Endothelial cell of umbilical vein (primary cell): ENCODE data around the gene PRPH. TPM values are rescaled to one million over a fixed set of nuclear protein-coding genes. Genes with fewer than 3 reads are reported as not detected.

Experiments used
- BruUV-seq: library from RNA; stranded (reverse); fragments of 400-500 nt; replicated peaks from 2 replicates; lab custom pipeline; 2021; lab: Mats Ljungman, UMichigan
- CTCF ChIA-PET: fragments of 300-600, 350-600 bp; sonication (Branson Sonifier 250); formaldehyde crosslinking; loops from one replicate; lab custom pipeline; 2021; ENCODE audit warnings: antibody characterized with exemption, inconsistent platforms; lab: Charles Lee
- POLR2A ChIA-PET: fragments of 300-600, 350-600 bp; sonication (Branson Sonifier 250); formaldehyde crosslinking; loops from one replicate; lab custom pipeline; 2021; ENCODE audit warnings: antibody characterized with exemption, inconsistent platforms; lab: Charles Lee
- DNase-seq: peaks from one replicate; pipeline ENCODE4 v3.0.0-alpha.2; 2011; ENCODE audit warnings: low read depth, low spot score
- FAIRE-seq: peaks from 2 replicates; lab custom pipeline; 2011; peaks lifted over from hg19 to GRCh38; lab: Jason Lieb, UNC
- H2AFZ ChIP-seq: 2 replicates; pipeline ENCODE4 v1.6.0; 2012; ENCODE audit warnings: low read depth, low read length, control low read depth, inconsistent platforms
- H3K27ac ChIP-seq: 2 replicates; pipeline ENCODE4 v1.5.1; 2011; ENCODE audit warnings: low read depth, mild to moderate bottlenecking, control low read depth, low read length, moderate library complexity; ENCODE audit not compliant: insufficient read depth
- H3K27me3 ChIP-seq, 2 experiments: 2 replicates each; pipeline versions ENCODE4 v1.6.0 to v1.6.1; 2011; ENCODE audit warnings: low read length in 2 of 2, mixed read lengths in 1 of 2; ENCODE audit not compliant: control insufficient read depth in 2 of 2, insufficient read depth in 2 of 2
- H3K36me3 ChIP-seq, 2 experiments: 2 replicates in 1 of 2; 3 replicates in 1 of 2; pipeline ENCODE4 v1.5.1; 2011; ENCODE audit warnings: low read length in 2 of 2, mild to moderate bottlenecking in 1 of 2, moderate library complexity in 1 of 2; ENCODE audit not compliant: control insufficient read depth in 2 of 2, insufficient read depth in 2 of 2; ENCODE audit errors: extremely low read depth in 1 of 2
- H3K4me1 ChIP-seq: 3 replicates; pipeline ENCODE4 v1.5.1; 2011; ENCODE audit warnings: mild to moderate bottlenecking, low read length; ENCODE audit not compliant: control insufficient read depth, insufficient read depth; ENCODE audit errors: extremely low read depth
- H3K4me2 ChIP-seq: 2 replicates; pipeline ENCODE4 v1.6.1; 2011; ENCODE audit warnings: low read length, control low read depth, mixed read lengths; ENCODE audit not compliant: insufficient read depth
- H3K4me3 ChIP-seq, 3 experiments: fragments of 200-600 bp in 1 of 3; sonication (generic), shearing (Covaris generic) in 1 of 3; replicated peaks in 1 of 3; 2 replicates each; pipeline ENCODE4 v1.5.1; 2011 to 2016; ENCODE audit warnings: control low read depth in 3 of 3, low read length in 3 of 3, mild to moderate bottlenecking in 2 of 3, inconsistent platforms in 1 of 3, low read depth in 1 of 3, moderate library complexity in 1 of 3; ENCODE audit not compliant: insufficient read depth in 1 of 3
- H3K79me2 ChIP-seq: 2 replicates; pipeline ENCODE4 v1.6.0; 2012; ENCODE audit warnings: low read length, inconsistent platforms; ENCODE audit not compliant: control insufficient read depth, insufficient read depth
- H3K9ac ChIP-seq: replicated peaks from 2 replicates; pipeline ENCODE3; 2011; ENCODE audit warnings: low read length, control low read depth; ENCODE audit not compliant: insufficient read depth; ENCODE audit errors: extremely low read depth
- H3K9me1 ChIP-seq: replicated peaks from 3 replicates; pipeline ENCODE4 v1.6.0; 2011; ENCODE audit warnings: mild to moderate bottlenecking, low read length; ENCODE audit not compliant: control insufficient read depth, insufficient read depth; ENCODE audit errors: extremely low read depth
- H3K9me3 ChIP-seq: replicated peaks from 2 replicates; pipeline ENCODE4 v1.5.1; 2012; ENCODE audit warnings: low read length, inconsistent platforms; ENCODE audit not compliant: control insufficient read depth, insufficient read depth
- H4K20me1 ChIP-seq: replicated peaks from 2 replicates; pipeline ENCODE3; 2011; ENCODE audit warnings: mild to moderate bottlenecking, low read length; ENCODE audit not compliant: control insufficient read depth, insufficient read depth; ENCODE audit errors: extremely low read depth
- EZH2 ChIP-seq: IDR thresholded peaks from 2 replicates; pipeline ENCODE4 v1.6.1; 2012; ENCODE audit warnings: borderline replicate concordance, low read depth, mild to moderate bottlenecking, moderate library complexity, low read length, inconsistent platforms; ENCODE audit not compliant: severe bottlenecking
- FOS ChIP-seq: IDR thresholded peaks from 2 replicates; pipeline ENCODE4 v1.6.1; 2011; ENCODE audit warnings: mild to moderate bottlenecking, low read length, moderate library complexity, borderline replicate concordance; ENCODE audit not compliant: insufficient read depth
- GATA2 ChIP-seq: IDR thresholded peaks from 2 replicates; pipeline ENCODE4 v1.7.0; 2011; ENCODE audit warnings: low read depth, mild to moderate bottlenecking, moderate library complexity, mixed read lengths, low read length; ENCODE audit not compliant: insufficient read length, insufficient read depth
- JUN ChIP-seq: IDR thresholded peaks from 2 replicates; pipeline ENCODE4 v1.6.1; 2011; ENCODE audit warnings: borderline replicate concordance, low read depth; ENCODE audit not compliant: insufficient read length, insufficient read depth
- MAX ChIP-seq: IDR thresholded peaks from 2 replicates; pipeline ENCODE4 v1.6.1; 2011; ENCODE audit not compliant: insufficient read depth, insufficient read length
- MYC ChIP-seq: IDR thresholded peaks from one replicate; pipeline ENCODE4 v1.6.1; 2011; ENCODE audit warnings: mild to moderate bottlenecking, low read depth, low read length
- POLR2A ChIP-seq: IDR thresholded peaks from 2 replicates; pipeline ENCODE4 v1.6.1; 2012; ENCODE audit warnings: low read depth, mild to moderate bottlenecking, control low read depth, low read length
- POLR2AphosphoS5 ChIP-seq: IDR thresholded peaks from 2 replicates; pipeline ENCODE4 v1.6.1; 2012; ENCODE audit warnings: low read depth, mild to moderate bottlenecking, control low read depth, low read length, moderate library complexity; ENCODE audit not compliant: insufficient read depth
- dilution Hi-C: fragments of 300-500 bp; cut with MboI; formaldehyde crosslinking; loops from one replicate; pipeline ENCODE4 v1.15.0; 2019; ENCODE audit warnings: low sequenced_read_pairs; ENCODE audit not compliant: extremely low pct_ligation_motif_present
- intact Hi-C: fragments of 100-400 bp; cut with micrococcal nuclease; formaldehyde crosslinking; loops from one replicate; pipeline ENCODE4 v1.10.0; 2022
- polyA plus RNA-seq, 4 experiments: library from polyadenylated mRNA; depleted of rRNA in 3 of 4; stranded (reverse) in 3 of 4; unstranded in 1 of 4; fragments of >200 nt; gene quantifications; 2 replicates each; pipeline versions ENCODE4 v1.2.1 to v1.2.3, GENCODE V29; 2011 to 2012; ENCODE audit warnings: missing spikeins in 1 of 4
- total RNA-seq: library from RNA; stranded (reverse); gene quantifications from 2 replicates; pipeline ENCODE4 v1.2.3, GENCODE V29; 2021
- TF ChIP-seq, protein P1 (sequence below), 2 donors: IDR thresholded peaks; 1 replicate in 1 of 2; 2 replicates in 1 of 2; pipeline ENCODE4 v1.5.1; 2011; ENCODE audit warnings: low read length in 2 of 2, mild to moderate bottlenecking in 2 of 2, moderate library complexity in 2 of 2, control low read depth in 1 of 2, inconsistent platforms in 1 of 2, low read depth in 1 of 2; ENCODE audit not compliant: insufficient read depth in 1 of 2; ENCODE audit errors: extremely low read depth in 1 of 2

Gene PRPH
- total and polyA plus RNA-seq, 2 donors (not counting 3 experiments of a cell fraction or from before 2014, with no cell fraction given): not detected

DNA sequence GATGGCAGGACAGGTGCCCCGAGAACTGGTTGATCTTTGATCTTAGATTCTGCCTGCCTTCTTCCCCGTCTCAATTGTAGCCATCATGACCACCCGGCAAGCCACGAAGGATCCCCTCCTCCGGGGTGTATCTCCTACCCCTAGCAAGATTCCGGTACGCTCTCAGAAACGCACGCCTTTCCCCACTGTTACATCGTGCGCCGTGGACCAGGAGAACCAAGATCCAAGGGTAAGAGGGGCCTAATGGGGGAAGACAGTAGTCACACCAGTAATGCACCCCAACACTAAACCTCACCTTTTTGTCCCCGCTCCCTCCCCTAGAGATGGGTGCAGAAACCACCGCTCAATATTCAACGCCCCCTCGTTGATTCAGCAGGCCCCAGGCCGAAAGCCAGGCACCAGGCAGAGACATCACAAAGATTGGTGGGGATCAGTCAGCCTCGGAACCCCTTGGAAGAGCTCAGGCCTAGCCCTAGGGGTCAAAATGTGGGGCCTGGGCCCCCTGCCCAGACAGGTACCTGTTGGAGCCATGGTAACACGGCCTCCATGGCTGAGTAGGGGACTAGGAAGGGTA lies 28.7 kb downstream of the PRPH start:
- Histone ChIP-seq H3K4me3 (peak overlapping the region; percentile 57 to 90 (median 73)), H2AFZ (peak overlapping the region; percentile 95), H3K79me2 (peaks cover 11% of the 10 kb centered on the region), H3K9me3 (no peaks in the 10 kb centered on the region), H3K4me1 (peaks cover 12% of the 10 kb centered on the region), H3K4me2 (peak overlapping the region; percentile 96), H3K36me3 (peaks cover 0 to 3% of the 10 kb centered on the region in 2 experiments), H4K20me1 (no peaks in the 10 kb centered on the region), H3K9me1 (no peaks in the 10 kb centered on the region), H3K27me3 (no peaks in the 10 kb centered on the region), H3K27ac (peak overlapping the region; percentile 58), H3K9ac (peak overlapping the region; percentile 86)
- TSS peak; percentile 74 for BruUV-seq
- intact Hi-C loops: loop anchor here (1.0 kb wide), 1 partner anchor 19 kb away; no protein-coding TSS in a partner anchor
- DNase-seq: no peak
- ChIA-PET CTCF (interaction anchor here (0.8 to 4.9 kb wide), 13 partner anchors 8 to 257 kb away, joined by 3 to 43 read pairs (median 6); partner anchors contain the start of gene DNAJC22), POLR2A (interaction anchor here (1.3 to 1.5 kb wide), 2 partner anchors 19 to 43 kb away, joined by 4 to 7 read pairs; partner anchors contain the start of gene SPATS2)
- TF ChIP-seq GATA2 (no peak), MYC (no peak), JUN (no peak), POLR2A (no peak), FOS (no peak), POLR2AphosphoS5 (no peak), EZH2 (no peak), MAX (no peak)
- TF ChIP-seq, protein P1, sequence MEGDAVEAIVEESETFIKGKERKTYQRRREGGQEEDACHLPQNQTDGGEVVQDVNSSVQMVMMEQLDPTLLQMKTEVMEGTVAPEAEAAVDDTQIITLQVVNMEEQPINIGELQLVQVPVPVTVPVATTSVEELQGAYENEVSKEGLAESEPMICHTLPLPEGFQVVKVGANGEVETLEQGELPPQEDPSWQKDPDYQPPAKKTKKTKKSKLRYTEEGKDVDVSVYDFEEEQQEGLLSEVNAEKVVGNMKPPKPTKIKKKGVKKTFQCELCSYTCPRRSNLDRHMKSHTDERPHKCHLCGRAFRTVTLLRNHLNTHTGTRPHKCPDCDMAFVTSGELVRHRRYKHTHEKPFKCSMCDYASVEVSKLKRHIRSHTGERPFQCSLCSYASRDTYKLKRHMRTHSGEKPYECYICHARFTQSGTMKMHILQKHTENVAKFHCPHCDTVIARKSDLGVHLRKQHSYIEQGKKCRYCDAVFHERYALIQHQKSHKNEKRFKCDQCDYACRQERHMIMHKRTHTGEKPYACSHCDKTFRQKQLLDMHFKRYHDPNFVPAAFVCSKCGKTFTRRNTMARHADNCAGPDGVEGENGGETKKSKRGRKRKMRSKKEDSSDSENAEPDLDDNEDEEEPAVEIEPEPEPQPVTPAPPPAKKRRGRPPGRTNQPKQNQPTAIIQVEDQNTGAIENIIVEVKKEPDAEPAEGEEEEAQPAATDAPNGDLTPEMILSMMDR (IDR thresholded peaks at IDR 0.05; ENCODE audit: extremely low read depth in 1 of 2, insufficient read depth in 1 of 2, low read depth in 1 of 2, low read length in 2 of 2): no peak
- dilution Hi-C loops: no loop called here
- no peak for FAIRE-seq
